GM12878 (cell line): ENCODE results near the gene PCK2. TPM values are rescaled to one million over a fixed set of nuclear protein-coding genes. Genes with fewer than 3 reads are reported as not detected.

Source experiments
- ASH2L ChIP-seq: fragments of 300-600, 200-600 bp; sonication (generic); IDR thresholded peaks from 2 replicates; pipeline ENCODE4 v1.6.1; 2017; ENCODE audit warnings: low read depth, mild to moderate bottlenecking, borderline replicate concordance
- BACH1 ChIP-seq: fragments of 450-650 bp; IDR thresholded peaks from 2 replicates; pipeline ENCODE4 v1.6.1; 2017; ENCODE audit warnings: mild to moderate bottlenecking, borderline replicate concordance
- BMI1 ChIP-seq: fragments of 450-650 bp; IDR thresholded peaks from 2 replicates; pipeline ENCODE4 v1.6.1; 2016; ENCODE audit warnings: mild to moderate bottlenecking, moderate library complexity, borderline replicate concordance
- BRCA1 ChIP-seq: IDR thresholded peaks from 2 replicates; pipeline ENCODE4 v1.6.1; 2011; ENCODE audit warnings: low read depth, low read length, improper control_type of control experiment
- GABPA ChIP-seq: IDR thresholded peaks from 2 replicates; pipeline ENCODE4 v1.6.1; 2014; ENCODE audit warnings: antibody characterized with exemption, low read depth, mild to moderate bottlenecking, inconsistent platforms
- MEF2B ChIP-seq: fragments of 450-650 bp; IDR thresholded peaks from 2 replicates; pipeline ENCODE4 v1.6.1; 2018; ENCODE audit warnings: mild to moderate bottlenecking, moderate library complexity; ENCODE audit not compliant: partially characterized antibody, poor library complexity, severe bottlenecking
- MYC ChIP-seq: IDR thresholded peaks from 2 replicates; pipeline ENCODE4 v1.6.1; 2011; ENCODE audit warnings: mild to moderate bottlenecking, low read length, moderate library complexity, inconsistent platforms; ENCODE audit not compliant: insufficient read depth, insufficient replicate concordance, insufficient read length, severe bottlenecking
- RAD21 ChIP-seq: IDR thresholded peaks from 2 replicates; pipeline ENCODE4 v1.6.1; 2011; ENCODE audit warnings: mild to moderate bottlenecking, low read depth, low read length, moderate library complexity; ENCODE audit not compliant: insufficient read depth
- RAD51 ChIP-seq: fragments of 450-650 bp; IDR thresholded peaks from 2 replicates; pipeline ENCODE4 v1.6.1; 2016; ENCODE audit warnings: moderate library complexity, mild to moderate bottlenecking, inconsistent platforms
- SMC3 ChIP-seq: IDR thresholded peaks from 2 replicates; pipeline ENCODE4 v1.6.1; 2011; ENCODE audit warnings: low read length, improper control_type of control experiment, borderline replicate concordance
- TBL1XR1 ChIP-seq: IDR thresholded peaks from 2 replicates; pipeline ENCODE4 v1.6.1; 2012; ENCODE audit warnings: low read depth, low read length, improper control_type of control experiment
- WRNIP1 ChIP-seq: IDR thresholded peaks from 2 replicates; pipeline ENCODE4 v1.6.1; 2011; ENCODE audit warnings: low read depth, low read length, improper control_type of control experiment, borderline replicate concordance
- ZNF217 ChIP-seq: fragments of 450-650 bp; IDR thresholded peaks from 2 replicates; pipeline ENCODE4 v1.6.1; 2017; ENCODE audit warnings: antibody characterized with exemption, mild to moderate bottlenecking
- ZSCAN29 ChIP-seq: fragments of 450-650 bp; IDR thresholded peaks from 2 replicates; pipeline ENCODE4 v1.6.1; 2017; ENCODE audit warnings: mild to moderate bottlenecking, moderate library complexity
- polyA plus RNA-seq, 11 experiments: library from polyadenylated mRNA; depleted of rRNA in 4 of 11; unstranded in 6 of 11; stranded (reverse) in 5 of 11; fragments of >200 nt; fragmentation: Nextera tagmentation in 4 of 11; fragmentation: Illumina TruSeq in 1 of 11; extraction: Ambion mirVana in 4 of 11; extraction: Trizol in 1 of 11; gene quantifications; 1 replicate in 1 of 11; 2 replicates in 10 of 11; pipeline versions ENCODE4 v1.2.1 to v1.2.3, GENCODE V29; 2011 to 2016; ENCODE audit warnings: inconsistent platforms in 2 of 11, missing spikeins in 2 of 11, low read depth in 1 of 11
- total RNA-seq, 4 experiments: library from RNA; depleted of rRNA in 3 of 4; stranded (reverse); fragments of >200 nt in 3 of 4; fragmentation: Illumina TruSeq in 1 of 4; extraction: Trizol in 1 of 4; gene quantifications; 2 replicates each; pipeline versions ENCODE4 v1.2.1 to v1.2.3, GENCODE V29; 2013 to 2021
- TF ChIP-seq, protein P1 (sequence below): fragments of 450-650 bp; IDR thresholded peaks from 2 replicates; pipeline ENCODE4 v1.6.1; 2017; ENCODE audit warnings: antibody characterized with exemption, mild to moderate bottlenecking, moderate library complexity
- TF ChIP-seq, protein P2 (sequence below): fragments of 450-650 bp; IDR thresholded peaks from 2 replicates; pipeline ENCODE4 v1.6.1; 2017; ENCODE audit warnings: borderline replicate concordance
- TF ChIP-seq, protein P3 (sequence below): fragments of 450-650 bp; IDR thresholded peaks from 2 replicates; pipeline ENCODE4 v1.6.1; 2017; ENCODE audit warnings: mild to moderate bottlenecking
- TF ChIP-seq, protein P4 (sequence below): fragments of 450-650 bp; IDR thresholded peaks from 2 replicates; pipeline ENCODE4 v1.6.1; 2017; ENCODE audit warnings: mild to moderate bottlenecking, moderate library complexity

The PCK2 gene
- total and polyA plus RNA-seq, 10 of the 15 experiments (the other 5 are each of a cell fraction or from before 2014, with no cell fraction given): 6.6 to 110 (median 44.6) TPM

DNA sequence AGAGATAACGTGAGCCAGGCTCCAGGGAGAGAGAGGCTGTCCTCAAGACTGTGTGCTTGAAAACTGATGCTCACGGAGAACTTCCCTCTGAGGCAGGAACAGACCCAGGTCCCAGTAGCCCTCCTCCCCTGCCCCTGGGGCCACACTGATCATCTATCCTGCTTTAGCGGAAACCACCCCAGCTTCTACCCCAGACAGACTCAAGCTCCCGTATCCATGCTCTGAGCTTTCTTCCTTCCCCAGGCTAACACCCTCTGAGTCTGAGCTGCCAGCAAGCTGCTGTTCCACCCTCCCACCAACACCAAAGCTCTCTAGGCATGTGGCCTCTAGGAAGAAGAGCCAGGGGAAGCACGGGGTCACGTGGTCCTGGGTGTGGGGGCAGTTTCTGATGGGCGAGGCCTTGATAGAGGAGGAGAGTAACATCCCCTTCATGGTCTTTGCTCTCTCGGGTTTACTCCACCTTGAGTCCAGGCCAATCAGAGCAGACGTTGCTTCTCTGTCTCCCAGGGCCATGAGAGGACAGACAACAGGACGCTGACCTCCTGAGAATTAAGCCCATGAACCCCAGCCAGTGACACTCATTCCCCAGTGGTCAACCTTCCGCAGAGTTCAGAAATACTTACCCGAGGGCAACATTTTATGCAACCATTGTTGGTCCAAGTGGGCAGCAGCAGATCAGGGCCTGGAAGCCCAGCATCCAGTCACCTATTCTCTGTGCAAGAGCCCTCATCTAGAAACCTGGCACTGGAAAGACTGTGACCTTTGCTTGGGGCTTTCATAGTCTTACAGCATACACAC, 1.4 kb downstream of the PCK2 start (continued):
- TF ChIP-seq SMC3: peak; percentile 13; the same call in 1 of the 2 replicates
- no peak for TF ChIP-seq GABPA
- no peak for TF ChIP-seq RAD21
- no peak for TF ChIP-seq BRCA1
- TF ChIP-seq, protein P1, sequence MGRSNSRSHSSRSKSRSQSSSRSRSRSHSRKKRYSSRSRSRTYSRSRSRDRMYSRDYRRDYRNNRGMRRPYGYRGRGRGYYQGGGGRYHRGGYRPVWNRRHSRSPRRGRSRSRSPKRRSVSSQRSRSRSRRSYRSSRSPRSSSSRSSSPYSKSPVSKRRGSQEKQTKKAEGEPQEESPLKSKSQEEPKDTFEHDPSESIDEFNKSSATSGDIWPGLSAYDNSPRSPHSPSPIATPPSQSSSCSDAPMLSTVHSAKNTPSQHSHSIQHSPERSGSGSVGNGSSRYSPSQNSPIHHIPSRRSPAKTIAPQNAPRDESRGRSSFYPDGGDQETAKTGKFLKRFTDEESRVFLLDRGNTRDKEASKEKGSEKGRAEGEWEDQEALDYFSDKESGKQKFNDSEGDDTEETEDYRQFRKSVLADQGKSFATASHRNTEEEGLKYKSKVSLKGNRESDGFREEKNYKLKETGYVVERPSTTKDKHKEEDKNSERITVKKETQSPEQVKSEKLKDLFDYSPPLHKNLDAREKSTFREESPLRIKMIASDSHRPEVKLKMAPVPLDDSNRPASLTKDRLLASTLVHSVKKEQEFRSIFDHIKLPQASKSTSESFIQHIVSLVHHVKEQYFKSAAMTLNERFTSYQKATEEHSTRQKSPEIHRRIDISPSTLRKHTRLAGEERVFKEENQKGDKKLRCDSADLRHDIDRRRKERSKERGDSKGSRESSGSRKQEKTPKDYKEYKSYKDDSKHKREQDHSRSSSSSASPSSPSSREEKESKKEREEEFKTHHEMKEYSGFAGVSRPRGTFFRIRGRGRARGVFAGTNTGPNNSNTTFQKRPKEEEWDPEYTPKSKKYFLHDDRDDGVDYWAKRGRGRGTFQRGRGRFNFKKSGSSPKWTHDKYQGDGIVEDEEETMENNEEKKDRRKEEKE: no peak
- no peak for TF ChIP-seq BACH1
- TF ChIP-seq BMI1: no peak
- TF ChIP-seq, protein P2, sequence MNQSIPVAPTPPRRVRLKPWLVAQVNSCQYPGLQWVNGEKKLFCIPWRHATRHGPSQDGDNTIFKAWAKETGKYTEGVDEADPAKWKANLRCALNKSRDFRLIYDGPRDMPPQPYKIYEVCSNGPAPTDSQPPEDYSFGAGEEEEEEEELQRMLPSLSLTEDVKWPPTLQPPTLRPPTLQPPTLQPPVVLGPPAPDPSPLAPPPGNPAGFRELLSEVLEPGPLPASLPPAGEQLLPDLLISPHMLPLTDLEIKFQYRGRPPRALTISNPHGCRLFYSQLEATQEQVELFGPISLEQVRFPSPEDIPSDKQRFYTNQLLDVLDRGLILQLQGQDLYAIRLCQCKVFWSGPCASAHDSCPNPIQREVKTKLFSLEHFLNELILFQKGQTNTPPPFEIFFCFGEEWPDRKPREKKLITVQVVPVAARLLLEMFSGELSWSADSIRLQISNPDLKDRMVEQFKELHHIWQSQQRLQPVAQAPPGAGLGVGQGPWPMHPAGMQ: no peak
- TF ChIP-seq TBL1XR1: 0 out of 2 replicates have a peak, but pooled peaks have one; percentile 66
- no peak for TF ChIP-seq ZNF217
- TF ChIP-seq, protein P3, sequence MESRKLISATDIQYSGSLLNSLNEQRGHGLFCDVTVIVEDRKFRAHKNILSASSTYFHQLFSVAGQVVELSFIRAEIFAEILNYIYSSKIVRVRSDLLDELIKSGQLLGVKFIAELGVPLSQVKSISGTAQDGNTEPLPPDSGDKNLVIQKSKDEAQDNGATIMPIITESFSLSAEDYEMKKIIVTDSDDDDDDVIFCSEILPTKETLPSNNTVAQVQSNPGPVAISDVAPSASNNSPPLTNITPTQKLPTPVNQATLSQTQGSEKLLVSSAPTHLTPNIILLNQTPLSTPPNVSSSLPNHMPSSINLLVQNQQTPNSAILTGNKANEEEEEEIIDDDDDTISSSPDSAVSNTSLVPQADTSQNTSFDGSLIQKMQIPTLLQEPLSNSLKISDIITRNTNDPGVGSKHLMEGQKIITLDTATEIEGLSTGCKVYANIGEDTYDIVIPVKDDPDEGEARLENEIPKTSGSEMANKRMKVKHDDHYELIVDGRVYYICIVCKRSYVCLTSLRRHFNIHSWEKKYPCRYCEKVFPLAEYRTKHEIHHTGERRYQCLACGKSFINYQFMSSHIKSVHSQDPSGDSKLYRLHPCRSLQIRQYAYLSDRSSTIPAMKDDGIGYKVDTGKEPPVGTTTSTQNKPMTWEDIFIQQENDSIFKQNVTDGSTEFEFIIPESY: no peak
- TF ChIP-seq, protein P4, sequence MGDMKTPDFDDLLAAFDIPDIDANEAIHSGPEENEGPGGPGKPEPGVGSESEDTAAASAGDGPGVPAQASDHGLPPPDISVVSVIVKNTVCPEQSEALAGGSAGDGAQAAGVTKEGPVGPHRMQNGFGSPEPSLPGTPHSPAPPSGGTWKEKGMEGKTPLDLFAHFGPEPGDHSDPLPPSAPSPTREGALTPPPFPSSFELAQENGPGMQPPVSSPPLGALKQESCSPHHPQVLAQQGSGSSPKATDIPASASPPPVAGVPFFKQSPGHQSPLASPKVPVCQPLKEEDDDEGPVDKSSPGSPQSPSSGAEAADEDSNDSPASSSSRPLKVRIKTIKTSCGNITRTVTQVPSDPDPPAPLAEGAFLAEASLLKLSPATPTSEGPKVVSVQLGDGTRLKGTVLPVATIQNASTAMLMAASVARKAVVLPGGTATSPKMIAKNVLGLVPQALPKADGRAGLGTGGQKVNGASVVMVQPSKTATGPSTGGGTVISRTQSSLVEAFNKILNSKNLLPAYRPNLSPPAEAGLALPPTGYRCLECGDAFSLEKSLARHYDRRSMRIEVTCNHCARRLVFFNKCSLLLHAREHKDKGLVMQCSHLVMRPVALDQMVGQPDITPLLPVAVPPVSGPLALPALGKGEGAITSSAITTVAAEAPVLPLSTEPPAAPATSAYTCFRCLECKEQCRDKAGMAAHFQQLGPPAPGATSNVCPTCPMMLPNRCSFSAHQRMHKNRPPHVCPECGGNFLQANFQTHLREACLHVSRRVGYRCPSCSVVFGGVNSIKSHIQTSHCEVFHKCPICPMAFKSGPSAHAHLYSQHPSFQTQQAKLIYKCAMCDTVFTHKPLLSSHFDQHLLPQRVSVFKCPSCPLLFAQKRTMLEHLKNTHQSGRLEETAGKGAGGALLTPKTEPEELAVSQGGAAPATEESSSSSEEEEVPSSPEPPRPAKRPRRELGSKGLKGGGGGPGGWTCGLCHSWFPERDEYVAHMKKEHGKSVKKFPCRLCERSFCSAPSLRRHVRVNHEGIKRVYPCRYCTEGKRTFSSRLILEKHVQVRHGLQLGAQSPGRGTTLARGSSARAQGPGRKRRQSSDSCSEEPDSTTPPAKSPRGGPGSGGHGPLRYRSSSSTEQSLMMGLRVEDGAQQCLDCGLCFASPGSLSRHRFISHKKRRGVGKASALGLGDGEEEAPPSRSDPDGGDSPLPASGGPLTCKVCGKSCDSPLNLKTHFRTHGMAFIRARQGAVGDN: peak; percentile 92
- TF ChIP-seq MYC: peak; percentile 92
- peak; percentile 99 for TF ChIP-seq RAD51
- TF ChIP-seq ASH2L: no peak
- no peak for TF ChIP-seq ZSCAN29
- peak; percentile 64 for TF ChIP-seq MEF2B
- no peak; the same call in 1 of the 2 replicates for TF ChIP-seq WRNIP1
